BE2C (cell line): Measurements from ENCODE around the gene LTBP2.

Experiments
- DNase-seq: peaks from one replicate; pipeline ENCODE4 v3.0.0-alpha.2; 2020
- H3K27me3 ChIP-seq: fragments of 250-450 bp; sonication (Bioruptor Pico); 2 replicates; pipeline ENCODE4 v1.5.1; 2020; ENCODE audit warnings: mild to moderate bottlenecking
- H3K36me3 ChIP-seq: fragments of 250-450 bp; sonication (Bioruptor Pico); 2 replicates; pipeline ENCODE4 v1.5.1; 2020; ENCODE audit warnings: mild to moderate bottlenecking
- H3K4me1 ChIP-seq: fragments of 250-450 bp; sonication (Bioruptor Pico); 2 replicates; pipeline ENCODE4 v1.5.1; 2020
- H3K4me3 ChIP-seq: 2 replicates; pipeline ENCODE4 v1.5.1; 2011; ENCODE audit warnings: low read depth, low read length
- H3K9me3 ChIP-seq: fragments of 250-450 bp; sonication (Bioruptor Pico); 2 replicates; pipeline ENCODE4 v1.5.1; 2020
- CTCF ChIP-seq: IDR thresholded peaks from 2 replicates; pipeline ENCODE4 v1.5.1; 2012; ENCODE audit warnings: mild to moderate bottlenecking, low read depth, low read length

LTBP2 gene

GRCh38 chr14:74571441-74571841 is 40.6 kb downstream of the LTBP2 start:
- no peak for TF ChIP-seq CTCF
- no peaks in the 10 kb centered on the region for H3K36me3 ChIP-seq

GRCh38 chr14:74570696-74571095 is 41.3 kb downstream of the LTBP2 start:
- Histone ChIP-seq H3K36me3 (no peaks in the 10 kb centered on the region), H3K4me1 (peaks cover 14% of the 10 kb centered on the region), H3K9me3 (no peaks in the 10 kb centered on the region), H3K27me3 (no peaks in the 10 kb centered on the region), H3K4me3 (no peak overlapping the region)
- no peak for TF ChIP-seq CTCF
- no peak for DNase-seq

More at GRCh38 chr14:74571441-74571841, 40.6 kb downstream of the LTBP2 start:
- H3K4me3 ChIP-seq: no peak overlapping the region
- H3K9me3 ChIP-seq: no peaks in the 10 kb centered on the region
- no peak for DNase-seq
- no peaks in the 10 kb centered on the region for H3K27me3 ChIP-seq
- peaks cover 13% of the 10 kb centered on the region for H3K4me1 ChIP-seq

GRCh38 chr14:74569806-74570591 is 42.0 kb downstream of the LTBP2 start:
- no peak for TF ChIP-seq CTCF
- peaks cover 14% of the 10 kb centered on the region for H3K4me1 ChIP-seq

GRCh38 chr14:74569387-74569786 is 42.6 kb downstream of the LTBP2 start:
- H3K27me3 ChIP-seq: no peaks in the 10 kb centered on the region
- DNase-seq: no peak
- H3K36me3 ChIP-seq: no peaks in the 10 kb centered on the region
- TF ChIP-seq CTCF: no peak
- H3K9me3 ChIP-seq: no peaks in the 10 kb centered on the region
- H3K4me1 ChIP-seq: peaks cover 14% of the 10 kb centered on the region
- no peak overlapping the region for H3K4me3 ChIP-seq

More at GRCh38 chr14:74569806-74570591, 42.0 kb downstream of the LTBP2 start:
- H3K4me3 ChIP-seq: no peak overlapping the region
- DNase-seq: no peak
- no peaks in the 10 kb centered on the region for H3K36me3 ChIP-seq
- H3K9me3 ChIP-seq: no peaks in the 10 kb centered on the region
- H3K27me3 ChIP-seq: no peaks in the 10 kb centered on the region

GRCh38 chr14:74568911-74569310 is 43.1 kb downstream of the LTBP2 start:
- no peaks in the 10 kb centered on the region for H3K9me3 ChIP-seq
- H3K4me3 ChIP-seq: no peak overlapping the region
- H3K36me3 ChIP-seq: no peaks in the 10 kb centered on the region
- peaks cover 14% of the 10 kb centered on the region for H3K4me1 ChIP-seq
- TF ChIP-seq CTCF: no peak
- DNase-seq: no peak
- no peaks in the 10 kb centered on the region for H3K27me3 ChIP-seq

GRCh38 chr14:74568380-74568649 is 43.7 kb downstream of the LTBP2 start:
- Histone ChIP-seq H3K9me3 (no peaks in the 10 kb centered on the region), H3K4me1 (peaks cover 14% of the 10 kb centered on the region), H3K4me3 (no peak overlapping the region), H3K36me3 (no peaks in the 10 kb centered on the region), H3K27me3 (no peaks in the 10 kb centered on the region)
- no peak for DNase-seq
- TF ChIP-seq CTCF: no peak
